ENCODE results near the gene CXCR3. TPM values are rescaled to one million over a fixed set of nuclear protein-coding genes. Genes with fewer than 3 reads are reported as not detected.

Gene CXCR3
- total and polyA plus RNA-seq, 2 of the 13 experiments (the other 11 are each of a cell fraction or from before 2014, with no cell fraction given), result 0.18 TPM; not detected in 1

- intact Hi-C loops (cut with micrococcal nuclease; ENCODE audit: unreplicated experiment), result no loop called here
- Histone ChIP-seq H2AFZ (ENCODE audit: low read length) (no peak overlapping the region), H3K4me3 (replicated peaks in 1 of 3; ENCODE audit: insufficient read depth in 1 of 3, low read depth in 2 of 3, low read length in 3 of 3) (no peak overlapping the region), H3K9ac (ENCODE audit: insufficient read depth, low read depth, low read length) (no peak overlapping the region), H3K36me3 (replicated peaks in 1 of 2; ENCODE audit: control insufficient read depth in 1 of 2, insufficient read depth in 2 of 2, low read length in 2 of 2) (no peaks in the 10 kb centered on the region), H3K79me2 (ENCODE audit: insufficient read depth, low read length) (no peaks in the 10 kb centered on the region), H3K27me3 (ENCODE audit: control insufficient read depth in 1 of 2, insufficient read depth in 2 of 2, low read length in 2 of 2) (no peaks in the 10 kb centered on the region), H3K9me3 (ENCODE audit: low read length) (no peaks in the 10 kb centered on the region), H4K20me1 (ENCODE audit: insufficient read depth, low read length) (no peaks in the 10 kb centered on the region), H3K27ac (ENCODE audit: extremely low read length, insufficient read depth, low read length) (no peak overlapping the region), H3K4me1 (ENCODE audit: insufficient read depth, low read length) (no peaks in the 10 kb centered on the region), H3K4me2 (ENCODE audit: low read depth, low read length) (no peak overlapping the region)
- POLR2A ChIA-PET, result no interaction called here
- 91% methylated on average over 9 of the region's 10 CpGs for WGBS (ENCODE audit: low lambda C conversion rate)
- DNase-seq (ENCODE audit: low spot score) (no peak), ATAC-seq (no peak), FAIRE-seq (no peak)
- no peak for TF ChIP-seq SRSF9 (IDR thresholded peaks at IDR 0.05; ENCODE audit: borderline replicate concordance, insufficient read depth, low read depth, low read length, poor library complexity, severe bottlenecking)
- no peak for TF ChIP-seq SOX6 (IDR thresholded peaks at IDR 0.05)
- TF ChIP-seq SOX6 (CRISPR knock-in tag; IDR thresholded peaks at IDR 0.05), result no peak
- TF ChIP-seq RXRB (CRISPR knock-in tag; IDR thresholded peaks at IDR 0.05; ENCODE audit: borderline replicate concordance), result no peak
- no peak for TF ChIP-seq CEBPG (CRISPR knock-in tag; IDR thresholded peaks at IDR 0.05)
- no peak for TF ChIP-seq CEBPZ (IDR thresholded peaks at IDR 0.05; ENCODE audit: low read length)
- CTCF ChIA-PET (ENCODE audit: low intra/inter-chr PET ratio, low total read pairs), result no interaction called here
- no TSS peak for BruUV-seq (replicated peaks)
- in situ Hi-C loops (cut with HindIII; ENCODE audit: extremely low pct_ligation_motif_present, low pct_unique_long_range_greater_than_20kb), result no loop called here
These were observed 14.2 kb downstream of the CXCR3 start for GRCh38 chrX:71604141-71604540.

GRCh38 chrX:71603618-71604017 lies 14.7 kb downstream of the CXCR3 start:
- ChIA-PET CTCF (ENCODE audit: low intra/inter-chr PET ratio, low total read pairs) (no interaction called here), POLR2A (no interaction called here)
- Histone ChIP-seq H3K4me1 (ENCODE audit: insufficient read depth, low read length) (no peaks in the 10 kb centered on the region), H3K9me3 (ENCODE audit: low read length) (no peaks in the 10 kb centered on the region), H3K9ac (ENCODE audit: insufficient read depth, low read depth, low read length) (no peak overlapping the region), H2AFZ (ENCODE audit: low read length) (no peak overlapping the region), H3K27ac (ENCODE audit: extremely low read length, insufficient read depth, low read length) (no peak overlapping the region), H3K4me3 (replicated peaks in 1 of 3; ENCODE audit: insufficient read depth in 1 of 3, low read depth in 2 of 3, low read length in 3 of 3) (no peak overlapping the region), H4K20me1 (ENCODE audit: insufficient read depth, low read length) (no peaks in the 10 kb centered on the region), H3K27me3 (ENCODE audit: control insufficient read depth in 1 of 2, insufficient read depth in 2 of 2, low read length in 2 of 2) (no peaks in the 10 kb centered on the region), H3K79me2 (ENCODE audit: insufficient read depth, low read length) (no peaks in the 10 kb centered on the region), H3K4me2 (ENCODE audit: low read depth, low read length) (no peak overlapping the region), H3K36me3 (replicated peaks in 1 of 2; ENCODE audit: control insufficient read depth in 1 of 2, insufficient read depth in 2 of 2, low read length in 2 of 2) (no peaks in the 10 kb centered on the region)
- WGBS (ENCODE audit: low lambda C conversion rate), result 91% methylated on average over 33 of the region's 33 CpGs
- FAIRE-seq (no peak), ATAC-seq (no peak), DNase-seq (ENCODE audit: low spot score) (no peak)
- in situ Hi-C loops (cut with HindIII; ENCODE audit: extremely low pct_ligation_motif_present, low pct_unique_long_range_greater_than_20kb) (no loop called here), intact Hi-C loops (cut with micrococcal nuclease; ENCODE audit: unreplicated experiment) (no loop called here)
- no TSS peak for BruUV-seq (replicated peaks)
- TF ChIP-seq GABPB1 (CRISPR knock-in tag; IDR thresholded peaks at IDR 0.05) (no peak), ZNF672 (CRISPR knock-in tag; IDR thresholded peaks at IDR 0.05) (no peak), ZNF263 (CRISPR knock-in tag; IDR thresholded peaks at IDR 0.05) (no peak), NAIF1 (CRISPR knock-in tag; IDR thresholded peaks at IDR 0.05; ENCODE audit: borderline replicate concordance) (no peak), GATA4 (IDR thresholded peaks at IDR 0.05; ENCODE audit: borderline replicate concordance, low read depth) (no peak), AGO2 (optimal IDR thresholded peaks at IDR 0.05; ENCODE audit: low read depth, low read length) (no peak), ZBTB25 (CRISPR knock-in tag; IDR thresholded peaks at IDR 0.05) (no peak), THAP8 (CRISPR knock-in tag; IDR thresholded peaks at IDR 0.05; ENCODE audit: borderline replicate concordance) (no peak), GABPA (IDR thresholded peaks at IDR 0.05; ENCODE audit: low read depth, low read length) (no peak), GABPA (CRISPR knock-in tag; IDR thresholded peaks at IDR 0.05; ENCODE audit: low read depth) (no peak)

Data from HepG2 (cell line).